ENCODE measurements around the gene PADI1. TPM values are rescaled to one million over a fixed set of nuclear protein-coding genes. Genes with fewer than 3 reads are reported as not detected.

The PADI1 gene
- total and polyA plus RNA-seq, 2 donors (not counting 1 experiment from before 2014, with no cell fraction given) = not detected

DNA sequence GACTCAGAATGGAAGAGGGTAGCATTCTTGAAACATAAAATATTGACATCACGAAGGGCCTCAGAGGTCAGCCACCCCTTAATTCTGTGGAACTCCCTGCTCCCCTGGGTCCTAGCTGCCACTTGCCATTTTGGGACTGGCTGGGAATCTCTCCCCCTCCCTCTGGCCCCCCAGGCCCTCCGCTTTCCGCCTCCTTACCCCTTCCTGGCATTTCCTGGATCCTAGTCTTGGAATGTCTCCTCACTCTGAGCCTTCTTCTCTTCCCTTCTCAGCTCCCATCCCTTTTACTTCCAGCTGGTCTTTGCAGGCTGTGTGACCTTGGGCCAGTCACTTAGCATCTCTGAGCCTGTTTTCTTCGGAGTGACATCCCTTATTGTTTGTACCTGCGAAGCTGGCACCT lies 4.5 kb downstream of the PADI1 start:
- CTCF ChIA-PET = interaction anchor here (5.0 to 6.0 kb wide), 2 partner anchors 26 to 84 kb away, joined by 27 to 42 read pairs; no protein-coding TSS in a partner anchor
- Mint-ChIP-seq H3K9me3 (ENCODE audit: insufficient read depth) (no peaks in the 10 kb centered on the region), H3K4me3 (no peak overlapping the region), H3K4me1 (peaks cover 36% of the 10 kb centered on the region), H3K27me3 (peaks cover 21% of the 10 kb centered on the region), H3K27ac (no peak overlapping the region)
- Histone ChIP-seq H3K9ac (ENCODE audit: low read length) (no peak overlapping the region), H3K4me2 (replicated peaks; ENCODE audit: low read depth, low read length, poor library complexity, severe bottlenecking) (no peak overlapping the region), H3K4me1 (ENCODE audit: control insufficient read depth in 2 of 2, insufficient read depth in 2 of 2, low read length in 2 of 2) (peaks cover 22 to 23% of the 10 kb centered on the region in 2 donors), H4K20me1 (ENCODE audit: control insufficient read depth, insufficient read depth, low read length, poor library complexity, severe bottlenecking) (no peaks in the 10 kb centered on the region), H3K27me3 (replicated peaks in 1 of 4; ENCODE audit: control extremely low read depth in 1 of 4, control insufficient read depth in 3 of 4, insufficient read depth in 4 of 4, low read length in 3 of 4) (peaks cover 0 to 20% (median 4%) of the 10 kb centered on the region in 4 experiments), H2AFZ (ENCODE audit: insufficient read depth, low read depth, low read length, poor library complexity, severe bottlenecking) (no peak overlapping the region), H3K27ac (ENCODE audit: low read length in 2 of 2) (no peak overlapping the region), H3K36me3 (replicated peaks in 1 of 2; ENCODE audit: control extremely low read depth in 1 of 2, control insufficient read depth in 1 of 2, extremely low read depth in 1 of 2, insufficient read depth in 2 of 2, low read length in 1 of 2) (no peaks in the 10 kb centered on the region), H3K4me3 (ENCODE audit: control extremely low read depth in 1 of 5, extremely low read depth in 1 of 5, insufficient read depth in 1 of 5, low read depth in 2 of 5, low read length in 4 of 5) (no peak overlapping the region), H3K79me2 (ENCODE audit: control insufficient read depth, insufficient read depth, low read length) (no peaks in the 10 kb centered on the region), H3K9me3 (ENCODE audit: control extremely low read depth in 1 of 3, control insufficient read depth in 2 of 3, insufficient read depth in 1 of 3, low read length in 2 of 3) (no peaks in the 10 kb centered on the region)
- no peak for ATAC-seq (ENCODE audit: low read depth)
- intact Hi-C loops (cut with micrococcal nuclease) = no loop called here
- POLR2A ChIA-PET = no interaction called here
- TF ChIP-seq, protein P1, sequence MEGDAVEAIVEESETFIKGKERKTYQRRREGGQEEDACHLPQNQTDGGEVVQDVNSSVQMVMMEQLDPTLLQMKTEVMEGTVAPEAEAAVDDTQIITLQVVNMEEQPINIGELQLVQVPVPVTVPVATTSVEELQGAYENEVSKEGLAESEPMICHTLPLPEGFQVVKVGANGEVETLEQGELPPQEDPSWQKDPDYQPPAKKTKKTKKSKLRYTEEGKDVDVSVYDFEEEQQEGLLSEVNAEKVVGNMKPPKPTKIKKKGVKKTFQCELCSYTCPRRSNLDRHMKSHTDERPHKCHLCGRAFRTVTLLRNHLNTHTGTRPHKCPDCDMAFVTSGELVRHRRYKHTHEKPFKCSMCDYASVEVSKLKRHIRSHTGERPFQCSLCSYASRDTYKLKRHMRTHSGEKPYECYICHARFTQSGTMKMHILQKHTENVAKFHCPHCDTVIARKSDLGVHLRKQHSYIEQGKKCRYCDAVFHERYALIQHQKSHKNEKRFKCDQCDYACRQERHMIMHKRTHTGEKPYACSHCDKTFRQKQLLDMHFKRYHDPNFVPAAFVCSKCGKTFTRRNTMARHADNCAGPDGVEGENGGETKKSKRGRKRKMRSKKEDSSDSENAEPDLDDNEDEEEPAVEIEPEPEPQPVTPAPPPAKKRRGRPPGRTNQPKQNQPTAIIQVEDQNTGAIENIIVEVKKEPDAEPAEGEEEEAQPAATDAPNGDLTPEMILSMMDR (IDR thresholded peaks at IDR 0.05) = no peak
- TF ChIP-seq EZH2 (IDR thresholded peaks at IDR 0.05; ENCODE audit: borderline replicate concordance, insufficient read depth, low read depth, low read length, poor library complexity, severe bottlenecking) = no peak
- no peak for DNase-seq
- WGBS (ENCODE audit: insufficient coverage) = 95% methylated on average over 3 of the region's 5 CpGs

DNA sequence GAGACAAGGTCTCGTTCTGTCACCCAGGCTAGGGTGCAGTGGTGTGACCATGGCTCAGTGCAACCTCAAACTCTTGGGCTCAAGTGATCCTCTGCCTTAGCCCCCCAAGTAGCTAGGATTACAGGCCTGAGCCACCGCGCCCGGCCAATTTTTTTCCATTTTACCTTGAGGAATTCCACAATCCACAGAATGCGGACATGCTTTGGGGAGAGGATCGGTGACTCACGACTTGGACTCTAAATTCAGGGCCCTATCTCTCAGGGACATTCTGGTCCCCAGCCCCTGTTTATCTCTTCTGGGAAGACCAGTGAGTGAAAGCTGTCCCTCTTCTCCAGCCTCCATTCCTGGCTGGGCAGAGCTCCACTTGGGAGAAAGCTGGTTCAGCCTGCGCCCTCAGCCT lies 5.2 kb downstream of the PADI1 start:
- DNase-seq = no peak
- H2AFZ ChIP-seq (ENCODE audit: insufficient read depth, low read depth, low read length, poor library complexity, severe bottlenecking) = no peak overlapping the region
- ATAC-seq (ENCODE audit: low read depth) = no peak
- TF ChIP-seq EZH2 (IDR thresholded peaks at IDR 0.05; ENCODE audit: borderline replicate concordance, insufficient read depth, low read depth, low read length, poor library complexity, severe bottlenecking) = no peak
- TF ChIP-seq, protein P1 (IDR thresholded peaks at IDR 0.05) = no peak
- H3K4me1 ChIP-seq (ENCODE audit: control insufficient read depth in 2 of 2, insufficient read depth in 2 of 2, low read length in 2 of 2) = peaks cover 26 to 27% of the 10 kb centered on the region in 2 donors
- H3K9me3 Mint-ChIP-seq (ENCODE audit: insufficient read depth) = no peaks in the 10 kb centered on the region
- H3K79me2 ChIP-seq (ENCODE audit: control insufficient read depth, insufficient read depth, low read length) = no peaks in the 10 kb centered on the region
- no peak overlapping the region for H3K4me3 ChIP-seq (ENCODE audit: control extremely low read depth in 1 of 5, extremely low read depth in 1 of 5, insufficient read depth in 1 of 5, low read depth in 2 of 5, low read length in 4 of 5)
- H4K20me1 ChIP-seq (ENCODE audit: control insufficient read depth, insufficient read depth, low read length, poor library complexity, severe bottlenecking) = no peaks in the 10 kb centered on the region
- no peak overlapping the region for H3K27ac Mint-ChIP-seq
- POLR2A ChIA-PET = no interaction called here
- H3K27me3 ChIP-seq (replicated peaks in 1 of 4; ENCODE audit: control extremely low read depth in 1 of 4, control insufficient read depth in 3 of 4, insufficient read depth in 4 of 4, low read length in 3 of 4) = peaks cover 0 to 20% (median 4%) of the 10 kb centered on the region in 4 experiments
- H3K36me3 ChIP-seq (replicated peaks in 1 of 2; ENCODE audit: control extremely low read depth in 1 of 2, control insufficient read depth in 1 of 2, extremely low read depth in 1 of 2, insufficient read depth in 2 of 2, low read length in 1 of 2) = no peaks in the 10 kb centered on the region
- no peak overlapping the region for H3K4me3 Mint-ChIP-seq
- CTCF ChIA-PET = interaction anchor here (5.0 to 6.0 kb wide), 2 partner anchors 25 to 85 kb away, joined by 27 to 42 read pairs; no protein-coding TSS in a partner anchor
- H3K27me3 Mint-ChIP-seq = peaks cover 21% of the 10 kb centered on the region
- no peak overlapping the region for H3K27ac ChIP-seq (ENCODE audit: low read length in 2 of 2)
- H3K9me3 ChIP-seq (ENCODE audit: control extremely low read depth in 1 of 3, control insufficient read depth in 2 of 3, insufficient read depth in 1 of 3, low read length in 2 of 3) = no peaks in the 10 kb centered on the region
- peaks cover 40% of the 10 kb centered on the region for H3K4me1 Mint-ChIP-seq
- H3K9ac ChIP-seq (ENCODE audit: low read length) = no peak overlapping the region
- intact Hi-C loops (cut with micrococcal nuclease) = no loop called here
- 95% methylated on average over 4 of the region's 8 CpGs for WGBS (ENCODE audit: insufficient coverage)
- no peak overlapping the region for H3K4me2 ChIP-seq (replicated peaks; ENCODE audit: low read depth, low read length, poor library complexity, severe bottlenecking)

All from B cell (primary cell).